HG02884 (cell line): Measurements from ENCODE around the gene COMMD4.
"Not testable (repeated sequence)": the region's sequence is repeated elsewhere in the genome, so short reads cannot be mapped to it uniquely, and the experiment has no call there.

Source experiments
- ATAC-seq: cut with Tn5 transposase; IDR thresholded peaks from one replicate; pipeline ENCODE4 v1.9.1; 2021; ENCODE audit warnings: mild to moderate bottlenecking, moderate library complexity; ENCODE audit not compliant: unreplicated experiment

COMMD4 gene

DNA sequence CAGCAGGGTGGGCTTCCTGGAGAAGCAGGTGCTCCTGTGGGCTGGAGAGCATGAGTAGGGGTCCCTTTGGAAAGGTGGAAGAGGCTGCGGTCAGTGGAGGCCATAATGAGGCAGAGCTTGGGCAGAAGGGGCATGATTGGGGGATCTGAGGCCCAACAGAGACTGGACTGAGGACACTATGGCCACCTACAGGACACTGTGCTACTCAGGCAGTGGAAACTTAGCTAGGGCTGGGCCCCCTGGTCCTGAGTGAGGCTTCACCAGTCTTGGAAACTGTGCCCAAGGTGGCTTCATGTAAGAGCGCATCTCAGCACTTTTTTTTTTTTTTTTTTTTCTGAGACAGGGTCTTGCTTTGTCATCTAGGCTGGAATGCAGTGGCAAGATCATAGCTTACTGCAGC is 6.3 kb upstream of the COMMD4 start:
- no peak for ATAC-seq

DNA sequence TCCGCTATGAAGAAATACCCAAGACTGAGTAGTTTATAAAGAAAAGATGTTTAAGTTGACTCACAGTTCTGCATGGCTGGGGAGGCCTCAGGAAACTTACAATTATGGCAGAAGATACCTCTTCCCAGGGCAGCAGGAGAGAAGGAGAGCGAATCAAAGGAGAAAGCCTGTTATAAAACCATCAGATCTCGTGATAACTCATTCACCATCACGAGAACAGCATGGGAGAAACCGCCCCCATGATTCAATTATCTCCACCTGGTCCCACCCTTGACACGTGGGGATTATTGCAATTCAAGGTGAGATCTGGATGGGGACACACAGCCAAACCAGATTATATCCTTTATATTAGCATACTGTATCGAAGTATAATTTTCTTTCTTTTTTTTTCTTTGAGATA is 3.8 kb upstream of the COMMD4 start:
- ATAC-seq, result not testable (repeated sequence)

DNA sequence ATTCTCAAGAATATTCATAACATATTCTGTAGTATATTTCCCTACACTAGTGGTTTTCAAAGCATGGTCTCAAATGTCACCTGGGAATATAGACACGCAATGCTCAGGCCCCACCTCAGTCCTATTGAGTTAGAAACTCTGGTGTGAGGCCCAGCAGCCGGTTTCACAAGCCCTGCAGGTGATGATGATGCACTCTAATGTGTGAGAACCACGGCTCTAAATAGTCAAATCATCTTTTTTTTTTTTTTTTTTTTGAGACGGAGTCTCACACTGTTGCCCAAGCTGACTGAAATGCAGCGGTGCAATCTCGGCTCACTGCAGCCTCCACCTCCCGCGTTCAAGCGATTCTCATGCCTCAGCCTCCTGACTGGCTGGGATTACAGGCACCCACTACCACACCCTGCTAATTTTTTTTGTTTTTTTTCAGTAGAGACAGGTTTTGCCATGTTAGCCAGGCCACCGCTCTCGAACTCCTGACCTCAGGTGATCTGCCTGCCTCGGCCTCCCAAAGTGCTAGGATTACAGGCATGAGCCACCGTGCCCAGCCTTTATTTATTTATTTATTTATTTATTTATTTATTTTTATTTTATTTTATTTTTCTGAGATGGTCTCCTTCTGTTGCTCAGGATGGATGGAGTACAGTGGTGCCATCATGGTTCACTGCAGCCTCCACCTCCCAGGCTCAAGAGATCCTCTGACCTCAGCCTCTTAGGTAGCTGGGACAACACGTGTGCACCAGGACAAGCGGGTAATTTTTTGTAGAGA is 2.0 kb upstream of the COMMD4 start:
- ATAC-seq, result not testable (repeated sequence)

GRCh38 chr15:75335313-75335704 is 554 bp upstream of the COMMD4 start:
- ATAC-seq, result no peak

- ATAC-seq, result no peak
Measured at GRCh38 chr15:75338661-75339240, 2.9 kb downstream of the COMMD4 start.

GRCh38 chr15:75339531-75340240 is 3.8 kb downstream of the COMMD4 start:
- ATAC-seq, result no peak

DNA sequence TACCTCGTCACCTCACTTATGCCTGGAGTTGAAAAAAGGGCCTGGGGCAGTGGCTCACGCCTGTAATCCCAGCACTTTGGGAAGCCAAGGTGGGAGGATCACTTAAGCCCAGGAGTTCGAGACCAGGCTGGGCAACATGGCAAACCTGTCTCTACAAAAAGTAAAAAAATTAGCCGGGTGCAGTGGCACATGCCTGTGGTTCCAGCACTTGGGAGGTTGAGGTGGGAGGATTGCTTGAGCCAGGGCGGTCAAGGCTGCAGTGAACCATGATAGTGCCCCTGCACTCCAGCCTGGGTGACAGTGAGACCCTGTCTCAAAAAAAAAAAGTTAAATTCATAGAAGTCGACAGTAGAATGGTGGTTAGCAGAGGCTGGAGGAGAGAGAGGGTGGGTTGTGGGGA is 6.4 kb downstream of the COMMD4 start:
- no peak for ATAC-seq

DNA sequence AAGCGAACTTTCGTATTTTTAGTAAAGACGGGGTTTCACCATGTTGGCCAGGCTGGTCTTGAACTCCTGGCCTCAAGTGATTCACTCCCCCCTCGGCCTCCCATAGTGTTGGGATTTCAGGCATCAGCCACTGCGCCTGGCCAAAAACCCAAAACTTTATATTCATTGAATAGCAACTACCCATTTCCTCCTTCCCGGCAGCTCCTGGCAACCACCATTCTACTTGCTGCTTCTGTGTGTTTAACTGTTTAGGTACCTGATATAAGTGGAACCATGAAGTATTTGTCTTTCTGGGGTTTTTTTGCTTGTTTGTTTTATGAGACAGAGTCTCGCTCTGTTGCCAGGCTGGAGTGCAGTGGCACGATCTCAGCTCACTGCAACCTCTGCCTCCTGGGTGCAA is 8.1 kb downstream of the COMMD4 start:
- ATAC-seq, result not testable (repeated sequence)

- no peak for ATAC-seq
Measured at GRCh38 chr15:75346796-75347221, 10.9 kb downstream of the COMMD4 start, which contains the start of gene NEIL1. NEIL1 (plus strand) TSS chr15:75347039; CDS start chr15:75348906, 1,867 bp downstream.

DNA sequence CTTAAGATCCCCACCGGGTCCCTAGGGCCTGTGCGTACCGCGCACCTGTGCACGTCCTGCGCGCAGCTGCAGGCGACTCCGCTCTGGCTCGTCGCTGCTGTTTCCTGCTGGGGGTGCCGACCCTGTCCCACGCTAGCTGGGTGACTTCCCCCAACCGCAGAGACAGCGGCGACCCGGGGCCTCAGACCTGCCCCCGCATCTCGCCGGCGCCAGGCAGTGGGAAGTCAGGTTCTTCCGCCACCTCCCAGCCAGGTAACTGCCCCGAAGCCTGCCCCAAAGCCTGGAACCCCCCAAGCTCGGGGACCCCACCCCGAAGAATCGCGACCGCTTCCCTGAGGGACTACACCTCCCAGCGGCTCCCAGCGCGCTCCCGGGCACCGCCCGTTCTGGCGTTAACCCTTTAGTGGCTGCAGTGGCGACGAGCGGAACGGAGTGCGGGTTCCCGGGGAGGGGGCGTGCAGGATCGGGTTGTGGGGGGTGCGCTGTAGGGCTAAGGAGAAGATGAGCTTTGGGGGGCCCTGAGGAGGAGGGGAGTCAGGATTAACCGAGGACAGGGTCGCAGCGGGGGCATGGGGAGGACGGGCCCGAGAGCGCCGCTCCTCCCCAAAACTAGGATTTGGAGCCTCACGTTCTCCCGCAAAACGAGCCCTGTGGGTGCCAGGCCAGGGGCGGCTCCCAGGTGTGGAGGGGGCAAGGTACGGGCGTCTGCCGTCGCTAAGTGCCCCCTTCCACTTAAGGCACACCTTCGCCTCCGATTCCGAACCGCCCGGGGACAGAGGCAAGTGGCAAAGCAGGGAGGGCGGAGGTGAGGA is 11.6 kb downstream of the COMMD4 start:
- ATAC-seq, result no peak

DNA sequence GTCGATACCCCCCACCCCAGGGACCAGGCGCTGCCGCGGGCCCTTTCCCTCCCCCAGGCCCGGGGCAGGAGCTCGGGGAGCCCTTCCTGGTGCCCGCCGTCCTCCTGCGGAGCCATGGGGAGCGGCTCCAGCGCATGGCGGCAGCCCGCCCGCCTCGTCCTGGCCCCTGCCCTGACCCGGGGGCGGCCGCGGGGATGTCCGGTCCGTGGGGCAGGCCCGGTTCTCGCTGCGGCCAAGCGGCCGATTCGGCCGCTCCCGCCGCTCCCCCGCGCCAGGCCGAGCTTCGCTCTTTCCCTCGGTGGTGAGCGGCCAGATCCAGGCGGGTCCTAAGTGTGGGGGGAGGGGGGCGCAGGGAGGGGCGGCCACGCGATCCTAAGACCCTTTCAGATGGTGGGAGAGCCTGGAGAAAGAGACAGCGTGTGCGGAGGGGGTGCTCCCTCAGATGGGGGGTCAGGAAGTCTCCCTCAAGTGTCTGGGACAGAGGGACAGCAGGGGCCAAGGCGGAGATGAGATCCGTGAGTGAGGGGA is 12.2 kb downstream of the COMMD4 start:
- ATAC-seq, result no peak

- no peak for ATAC-seq
Measured at GRCh38 chr15:75348562-75349350, 12.9 kb downstream of the COMMD4 start.

GRCh38 chr15:75349351-75349669 is 13.4 kb downstream of the COMMD4 start:
- ATAC-seq, result not testable (repeated sequence)

- ATAC-seq, result no peak
Measured at GRCh38 chr15:75349851-75350588, 14.2 kb downstream of the COMMD4 start.

DNA sequence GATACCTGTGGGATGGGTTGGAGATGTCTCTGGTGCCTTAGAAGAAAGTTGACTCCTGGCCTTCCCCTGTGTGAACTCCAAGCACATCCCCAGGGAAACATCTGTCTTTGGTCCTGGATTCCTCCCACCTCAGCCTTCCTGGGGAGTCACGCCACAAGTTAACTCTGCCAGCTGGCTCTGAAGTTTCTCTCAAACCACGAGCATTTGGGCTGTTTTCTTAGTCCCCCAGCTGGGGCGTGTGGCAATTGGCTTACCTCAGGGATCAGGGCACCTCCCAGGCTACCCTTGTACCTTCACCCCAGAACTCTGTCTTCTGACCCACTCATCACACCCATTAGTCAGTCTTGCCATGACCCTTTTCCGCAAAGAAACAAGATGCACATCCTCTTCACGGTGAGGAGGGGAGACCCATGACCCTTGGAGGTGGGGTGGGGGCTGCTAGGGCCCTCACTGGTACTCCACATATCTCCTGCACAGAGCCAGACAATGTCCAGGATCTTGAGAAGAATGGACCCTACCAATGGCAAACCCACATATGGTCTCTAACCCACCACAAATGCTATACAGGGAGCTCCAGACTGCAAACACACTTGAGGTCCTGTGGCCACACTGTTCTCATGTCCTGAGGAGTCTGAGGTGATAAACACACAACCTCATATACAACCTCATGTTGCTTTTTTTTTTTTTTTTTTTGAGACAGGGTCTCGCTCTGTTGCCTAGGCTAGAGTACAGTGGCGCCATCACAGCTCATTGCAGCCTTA is 14.9 kb downstream of the COMMD4 start:
- ATAC-seq, result no peak

DNA sequence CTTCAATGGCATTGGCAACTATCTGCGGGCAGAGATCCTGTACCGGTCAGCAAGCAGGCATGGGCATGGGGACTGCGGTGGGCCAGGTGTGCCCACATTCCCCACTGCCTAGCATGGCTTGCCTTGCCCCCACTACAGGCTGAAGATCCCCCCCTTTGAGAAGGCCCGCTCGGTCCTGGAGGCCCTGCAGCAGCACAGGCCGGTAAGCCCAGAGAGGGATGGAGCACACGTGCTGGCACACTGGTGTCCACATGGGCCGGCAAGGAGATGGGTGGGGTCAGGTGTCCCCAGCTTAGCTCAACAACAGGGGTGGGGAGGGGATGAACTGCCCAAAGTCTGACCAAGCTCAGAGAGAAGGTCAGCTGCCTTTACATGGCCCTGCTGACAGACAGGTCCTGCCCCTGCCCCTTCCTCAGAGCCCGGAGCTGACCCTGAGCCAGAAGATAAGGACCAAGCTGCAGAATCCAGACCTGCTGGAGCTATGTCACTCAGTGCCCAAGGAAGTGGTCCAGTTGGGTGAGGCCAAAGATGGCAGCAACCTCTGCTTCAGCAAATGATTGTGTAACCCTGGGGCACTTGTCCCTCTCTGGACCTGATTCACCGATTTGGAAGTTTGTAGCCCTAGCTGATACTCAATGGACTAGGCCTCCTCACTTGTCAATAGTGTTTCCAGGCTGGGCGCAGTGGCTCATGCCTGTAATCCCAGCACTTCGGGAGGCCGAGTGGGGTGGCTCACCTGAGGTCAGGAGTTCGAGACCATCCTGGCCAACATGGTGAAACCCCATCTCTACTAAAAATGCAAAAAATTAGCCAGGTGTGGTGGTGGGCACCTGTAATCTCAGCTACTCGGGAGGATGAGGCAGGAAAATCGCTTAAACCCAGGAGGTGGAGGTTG is 16.6 kb downstream of the COMMD4 start:
- ATAC-seq, result no peak

DNA sequence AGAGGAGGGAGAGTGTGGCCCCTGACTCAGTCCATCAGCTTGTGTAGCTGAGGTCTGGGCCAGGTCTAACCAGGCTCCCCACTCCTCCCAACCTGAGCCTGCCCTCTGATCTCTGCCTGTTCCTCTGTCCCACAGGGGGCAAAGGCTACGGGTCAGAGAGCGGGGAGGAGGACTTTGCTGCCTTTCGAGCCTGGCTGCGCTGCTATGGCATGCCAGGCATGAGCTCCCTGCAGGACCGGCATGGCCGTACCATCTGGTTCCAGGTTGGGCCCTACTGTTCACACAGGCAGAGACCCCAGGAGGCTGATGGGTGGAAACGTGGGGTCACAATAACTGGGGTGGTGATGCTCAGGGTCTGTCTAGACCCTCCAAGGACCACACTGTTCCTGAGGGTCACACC is 17.7 kb downstream of the COMMD4 start:
- no peak for ATAC-seq

DNA sequence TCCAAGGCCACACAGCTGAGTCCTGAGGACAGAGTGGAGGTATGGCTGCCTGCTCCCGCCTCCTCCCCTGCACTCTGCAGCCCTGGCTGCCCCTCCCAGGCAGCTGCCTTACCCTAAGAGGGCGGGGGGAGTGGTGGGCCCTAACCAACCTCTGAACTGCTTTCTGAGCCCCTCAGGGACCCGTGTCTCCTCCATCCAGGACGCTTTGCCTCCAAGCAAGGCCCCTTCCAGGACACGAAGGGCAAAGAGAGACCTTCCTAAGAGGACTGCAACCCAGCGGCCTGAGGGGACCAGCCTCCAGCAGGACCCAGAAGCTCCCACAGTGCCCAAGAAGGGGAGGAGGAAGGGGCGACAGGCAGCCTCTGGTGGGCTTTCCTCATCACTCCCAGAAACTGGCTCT is 18.6 kb downstream of the COMMD4 start:
- ATAC-seq, result no peak
